ENCODE data around the gene TVP23C. TPM values are rescaled to one million over a fixed set of nuclear protein-coding genes. Genes with fewer than 3 reads are reported as not detected.
"Not testable (repeated sequence)": the region's sequence is repeated elsewhere in the genome, so short reads cannot be mapped to it uniquely, and the experiment has no call there.

TVP23C gene
- polyA plus RNA-seq, 1 experiment: 21.1 TPM

DNA sequence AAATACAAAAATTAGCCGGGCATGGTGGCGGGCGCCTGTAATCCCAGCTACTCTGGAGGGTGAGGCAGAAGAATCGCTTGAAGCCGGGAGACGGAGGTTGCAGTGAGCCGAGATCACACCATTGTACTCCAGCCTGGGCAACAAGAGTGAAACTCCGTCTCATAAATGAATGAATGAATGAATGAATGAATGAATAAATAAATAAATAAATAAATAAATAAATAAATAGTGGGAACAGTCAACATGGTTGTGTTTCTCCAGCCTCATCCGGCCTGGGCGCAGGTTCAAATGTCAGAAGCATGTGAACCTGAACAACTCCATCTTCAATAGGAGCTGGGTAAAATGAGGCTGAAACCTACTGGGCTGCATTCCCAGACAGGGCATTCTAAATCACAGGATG, 1.8 kb downstream of the TVP23C start:
- H3K27me3 ChIP-seq (ENCODE audit: control insufficient read depth, insufficient read depth, low read length); POLR2A ChIA-PET; CTCF ChIA-PET; H3K4me3 ChIP-seq (ENCODE audit: low read depth, low read length); H3K27ac ChIP-seq (ENCODE audit: low read depth, low read length); DNase-seq (ENCODE audit: low read depth, low spot score); H3K9me3 ChIP-seq (ENCODE audit: control insufficient read depth, insufficient read depth, low read length): not testable (repeated sequence)

DNA sequence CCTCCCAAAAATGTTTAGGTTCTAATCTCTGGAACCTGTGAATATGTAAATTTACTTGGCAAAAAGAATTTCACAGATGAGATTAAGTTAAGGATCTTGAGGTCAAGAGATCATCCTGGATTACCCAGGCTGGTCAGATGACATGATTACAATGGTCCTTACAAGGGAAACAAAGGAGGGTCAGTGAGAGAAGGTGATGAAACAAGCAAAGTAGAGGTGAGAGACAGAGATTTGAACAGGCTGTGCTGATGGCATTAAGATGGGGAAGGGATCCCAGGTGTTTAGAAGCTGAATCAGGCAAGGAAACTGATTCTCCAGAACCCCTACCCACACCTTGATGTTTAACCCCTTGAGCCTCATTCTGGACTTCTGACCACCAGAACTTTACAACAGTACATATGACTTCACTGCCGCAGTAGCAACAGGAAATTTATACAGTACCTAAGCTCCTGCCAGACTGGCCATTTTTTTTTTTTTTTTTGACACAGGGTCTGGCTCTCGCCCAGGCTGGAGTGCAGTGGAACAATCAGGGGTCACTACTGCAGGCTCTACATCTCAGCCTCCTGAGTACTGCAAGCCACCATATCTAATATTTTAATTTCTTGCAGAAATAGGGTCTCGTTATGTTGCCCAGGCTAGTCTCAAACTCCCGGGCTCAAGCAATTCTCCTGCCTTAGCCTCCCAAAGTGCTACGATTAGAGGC, 4.7 kb downstream of the TVP23C start:
- H3K27ac ChIP-seq (ENCODE audit: low read depth, low read length); POLR2A ChIA-PET; H3K4me3 ChIP-seq (ENCODE audit: low read depth, low read length); H3K27me3 ChIP-seq (ENCODE audit: control insufficient read depth, insufficient read depth, low read length); DNase-seq (ENCODE audit: low read depth, low spot score); H3K9me3 ChIP-seq (ENCODE audit: control insufficient read depth, insufficient read depth, low read length): not testable (repeated sequence)
- CTCF ChIA-PET: interaction anchor here (0.7 kb wide), 1 partner anchor 342 kb away, joined by 5 read pairs; no protein-coding TSS in a partner anchor

- H3K4me3 ChIP-seq (ENCODE audit: low read depth, low read length); H3K9me3 ChIP-seq (ENCODE audit: control insufficient read depth, insufficient read depth, low read length); H3K27ac ChIP-seq (ENCODE audit: low read depth, low read length); H3K27me3 ChIP-seq (ENCODE audit: control insufficient read depth, insufficient read depth, low read length); POLR2A ChIA-PET; DNase-seq (ENCODE audit: low read depth, low spot score); CTCF ChIA-PET: not testable (repeated sequence)
Measured at GRCh38 chr17:15557334-15557832, 5.9 kb downstream of the TVP23C start.

DNA sequence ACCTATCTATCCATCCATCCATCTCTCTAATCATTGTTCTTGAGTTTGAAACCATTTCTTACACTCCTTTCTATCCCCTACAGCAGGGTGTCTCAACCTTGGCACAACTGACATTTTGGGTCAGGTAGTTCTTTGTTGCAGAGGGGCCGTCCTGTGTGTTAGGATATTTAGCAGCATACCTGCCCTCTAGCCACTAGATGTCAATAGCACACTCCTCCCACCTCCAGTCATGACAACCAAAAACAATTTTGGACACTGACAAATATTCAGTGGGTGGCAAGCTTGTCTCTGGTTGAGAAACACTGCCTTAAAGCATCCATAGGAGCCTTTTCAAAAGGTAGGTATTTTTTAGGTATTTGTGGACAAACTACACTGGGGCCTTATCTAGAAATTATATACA, 10.4 kb downstream of the TVP23C start:
- POLR2A ChIA-PET; H3K4me3 ChIP-seq (ENCODE audit: low read depth, low read length); CTCF ChIA-PET; H3K27me3 ChIP-seq (ENCODE audit: control insufficient read depth, insufficient read depth, low read length); H3K27ac ChIP-seq (ENCODE audit: low read depth, low read length); H3K9me3 ChIP-seq (ENCODE audit: control insufficient read depth, insufficient read depth, low read length); DNase-seq (ENCODE audit: low read depth, low spot score): not testable (repeated sequence)

DNA sequence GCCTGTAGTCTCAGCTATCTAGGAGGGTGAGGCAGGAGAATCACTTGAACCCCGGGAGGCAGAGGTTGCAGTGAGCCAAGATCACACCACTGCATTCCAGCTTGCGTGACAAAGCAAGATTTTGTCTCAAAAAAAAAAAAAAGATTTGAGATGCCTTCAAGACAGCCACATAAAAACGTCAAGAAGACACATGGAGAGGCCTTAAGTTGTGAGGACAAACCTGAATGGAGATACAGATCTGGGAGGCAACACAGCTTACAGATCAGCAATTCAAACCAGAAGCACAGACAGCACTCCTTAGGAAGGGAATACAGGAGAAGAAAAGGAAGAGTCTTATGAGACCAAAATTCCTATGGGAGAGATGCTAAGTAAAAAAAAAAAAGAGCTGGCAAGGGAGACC, 13.7 kb downstream of the TVP23C start:
- H3K4me3 ChIP-seq (ENCODE audit: low read depth, low read length); H3K9me3 ChIP-seq (ENCODE audit: control insufficient read depth, insufficient read depth, low read length); POLR2A ChIA-PET; CTCF ChIA-PET; H3K27ac ChIP-seq (ENCODE audit: low read depth, low read length); H3K27me3 ChIP-seq (ENCODE audit: control insufficient read depth, insufficient read depth, low read length); DNase-seq (ENCODE audit: low read depth, low spot score): not testable (repeated sequence)

GRCh38 chr17:15546604-15547003, 16.7 kb downstream of the TVP23C start:
- DNase-seq (ENCODE audit: low read depth, low spot score); CTCF ChIA-PET; H3K9me3 ChIP-seq (ENCODE audit: control insufficient read depth, insufficient read depth, low read length); H3K4me3 ChIP-seq (ENCODE audit: low read depth, low read length); POLR2A ChIA-PET; H3K27me3 ChIP-seq (ENCODE audit: control insufficient read depth, insufficient read depth, low read length); H3K27ac ChIP-seq (ENCODE audit: low read depth, low read length): not testable (repeated sequence)

- H3K9me3 ChIP-seq (ENCODE audit: control insufficient read depth, insufficient read depth, low read length); H3K4me3 ChIP-seq (ENCODE audit: low read depth, low read length); H3K27ac ChIP-seq (ENCODE audit: low read depth, low read length); CTCF ChIA-PET; DNase-seq (ENCODE audit: low read depth, low spot score); H3K27me3 ChIP-seq (ENCODE audit: control insufficient read depth, insufficient read depth, low read length); POLR2A ChIA-PET: not testable (repeated sequence)
Measured at GRCh38 chr17:15540371-15541219, 22.7 kb downstream of the TVP23C start.

GRCh38 chr17:15533122-15533521, 30.2 kb downstream of the TVP23C start:
- H3K27ac ChIP-seq (ENCODE audit: low read depth, low read length); DNase-seq (ENCODE audit: low read depth, low spot score); H3K9me3 ChIP-seq (ENCODE audit: control insufficient read depth, insufficient read depth, low read length); CTCF ChIA-PET; POLR2A ChIA-PET; H3K27me3 ChIP-seq (ENCODE audit: control insufficient read depth, insufficient read depth, low read length); H3K4me3 ChIP-seq (ENCODE audit: low read depth, low read length): not testable (repeated sequence)

Measured in AG04450 (cell line).